H1 (cell line): ENCODE data around the gene TBC1D19. TPM values are rescaled to one million over a fixed set of nuclear protein-coding genes. Genes with fewer than 3 reads are reported as not detected.

Source experiments
- ASH2L ChIP-seq: fragments of 200-600, 300-600 bp; sonication (generic); IDR thresholded peaks from one replicate; pipeline ENCODE4 v1.7.1; 2017; ENCODE audit warnings: low read length
- CBX5 ChIP-seq: fragments of 300-800, 300-1000 bp; sonication (generic); IDR thresholded peaks from 2 replicates; pipeline ENCODE4 v1.7.1; 2016; ENCODE audit warnings: antibody characterized with exemption, low read length, low read depth
- CBX8 ChIP-seq: fragments of 300-800, 300-1000 bp; sonication (generic); IDR thresholded peaks from 2 replicates; pipeline ENCODE4 v1.7.1; 2016; ENCODE audit warnings: low read depth, low read length, borderline replicate concordance
- GABPA ChIP-seq: IDR thresholded peaks from 2 replicates; pipeline ENCODE4 v1.6.1; 2011; ENCODE audit warnings: mild to moderate bottlenecking, low read length, moderate library complexity, borderline replicate concordance; ENCODE audit not compliant: insufficient read depth
- POU5F1 ChIP-seq: IDR thresholded peaks from 2 replicates; pipeline ENCODE4 v1.6.1; 2011; ENCODE audit warnings: low read depth, mild to moderate bottlenecking, low read length, moderate library complexity
- RFX5 ChIP-seq: IDR thresholded peaks from 2 replicates; pipeline ENCODE4 v1.6.1; 2011; ENCODE audit warnings: low read depth, low read length, improper control_type of control experiment, borderline replicate concordance
- RXRA ChIP-seq: IDR thresholded peaks from 2 replicates; pipeline ENCODE4 v1.6.1; 2011; ENCODE audit warnings: low read depth, mild to moderate bottlenecking, low read length, moderate library complexity; ENCODE audit not compliant: insufficient read depth
- SIX5 ChIP-seq: IDR thresholded peaks from 2 replicates; pipeline ENCODE4 v1.6.1; 2011; ENCODE audit warnings: mild to moderate bottlenecking, low read depth, low read length
- TBP ChIP-seq: IDR thresholded peaks from 2 replicates; pipeline ENCODE4 v1.6.1; 2011; ENCODE audit warnings: low read depth, low read length, improper control_type of control experiment
- polyA plus RNA-seq, 7 experiments: library from polyadenylated mRNA; depleted of rRNA in 3 of 7; stranded (reverse) in 5 of 7; unstranded in 2 of 7; fragments of >200 nt in 5 of 7; fragments of 200-250 nt in 2 of 7; gene quantifications; 1 replicate in 5 of 7; 2 replicates in 1 of 7; 4 replicates in 1 of 7; pipeline versions ENCODE4 v1.2.1 to v1.2.3, GENCODE V29; 2011 to 2013; ENCODE audit warnings: missing spikeins in 2 of 7, mixed read lengths in 2 of 7
- total RNA-seq: library from RNA; stranded (reverse); fragmentation: NEBNext Ultra II Directional; extraction: Animal tissue kit (Norgen Biotek cat#: 25700); gene quantifications from 2 replicates; pipeline ENCODE4 v1.2.1, GENCODE V29; 2021

The TBC1D19 gene
- total and polyA plus RNA-seq, 2 of the 8 experiments (the other 6 are each of a cell fraction or from before 2014, with no cell fraction given), result 1.9 to 3.5 TPM

- TF ChIP-seq CBX8 (no peak), CBX5 (no peak), SIX5 (no peak), GABPA (no peak), RFX5 (no peak), RXRA (no peak), ASH2L (no peak), POU5F1 (no peak), TBP (no peak)
- TF ChIP-seq, all 59 proteins: peak for 0
Observed at GRCh38 chr4:26729027-26729426, 145.1 kb downstream of the TBC1D19 start (continued).
